ENCODE data around the gene ELAVL2. TPM values are rescaled to one million over a fixed set of nuclear protein-coding genes. Genes with fewer than 3 reads are reported as not detected.

ELAVL2 gene
- total and polyA plus RNA-seq, 2 donors (not counting 3 experiments of a cell fraction or from before 2014, with no cell fraction given), result 0.06 to 0.20 TPM

DNA sequence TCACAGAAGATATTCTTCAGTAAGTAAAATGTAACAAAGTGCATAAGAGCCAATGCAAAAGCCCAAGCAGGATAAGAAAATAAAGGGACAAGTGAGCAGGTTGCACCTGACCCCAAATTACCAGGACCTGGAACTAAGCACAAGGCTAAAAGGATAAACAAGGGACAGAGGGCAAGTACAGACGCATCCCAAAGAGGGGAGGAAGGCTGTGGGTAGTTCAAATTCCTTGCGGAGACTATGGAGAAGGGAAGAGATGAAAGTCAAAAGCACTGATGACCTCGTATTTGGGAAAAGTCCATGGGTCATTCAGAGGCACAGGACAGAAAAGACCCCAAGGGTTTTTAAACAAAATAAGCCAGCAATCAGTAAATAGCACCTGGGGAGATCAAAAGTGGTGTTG lies 11.8 kb downstream of the ELAVL2 start:
- ChIA-PET CTCF (no interaction called here), POLR2A (no interaction called here)
- no peak for FAIRE-seq

More for the DNA sequence above, 11.8 kb downstream of the ELAVL2 start:
- no peak for TF ChIP-seq GATA2 (IDR thresholded peaks at IDR 0.05; ENCODE audit: insufficient read depth, insufficient read length, low read depth, low read length)
- TF ChIP-seq, protein P1, sequence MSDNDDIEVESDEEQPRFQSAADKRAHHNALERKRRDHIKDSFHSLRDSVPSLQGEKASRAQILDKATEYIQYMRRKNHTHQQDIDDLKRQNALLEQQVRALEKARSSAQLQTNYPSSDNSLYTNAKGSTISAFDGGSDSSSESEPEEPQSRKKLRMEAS (IDR thresholded peaks at IDR 0.05; ENCODE audit: insufficient read depth, insufficient read length), result no peak
- no peak for TF ChIP-seq JUN (IDR thresholded peaks at IDR 0.05; ENCODE audit: borderline replicate concordance, insufficient read depth, insufficient read length, low read depth)
- no peak for TF ChIP-seq EZH2 (IDR thresholded peaks at IDR 0.05; ENCODE audit: borderline replicate concordance, low read depth, low read length, severe bottlenecking)
- TF ChIP-seq POLR2A (IDR thresholded peaks at IDR 0.05; ENCODE audit: low read depth, low read length), result no peak
- no peak for TF ChIP-seq MYC (IDR thresholded peaks at IDR 0.05; ENCODE audit: low read depth, low read length)
- no peak for TF ChIP-seq POLR2AphosphoS5 (IDR thresholded peaks at IDR 0.05; ENCODE audit: insufficient read depth, low read depth, low read length)
- TF ChIP-seq, protein P2, sequence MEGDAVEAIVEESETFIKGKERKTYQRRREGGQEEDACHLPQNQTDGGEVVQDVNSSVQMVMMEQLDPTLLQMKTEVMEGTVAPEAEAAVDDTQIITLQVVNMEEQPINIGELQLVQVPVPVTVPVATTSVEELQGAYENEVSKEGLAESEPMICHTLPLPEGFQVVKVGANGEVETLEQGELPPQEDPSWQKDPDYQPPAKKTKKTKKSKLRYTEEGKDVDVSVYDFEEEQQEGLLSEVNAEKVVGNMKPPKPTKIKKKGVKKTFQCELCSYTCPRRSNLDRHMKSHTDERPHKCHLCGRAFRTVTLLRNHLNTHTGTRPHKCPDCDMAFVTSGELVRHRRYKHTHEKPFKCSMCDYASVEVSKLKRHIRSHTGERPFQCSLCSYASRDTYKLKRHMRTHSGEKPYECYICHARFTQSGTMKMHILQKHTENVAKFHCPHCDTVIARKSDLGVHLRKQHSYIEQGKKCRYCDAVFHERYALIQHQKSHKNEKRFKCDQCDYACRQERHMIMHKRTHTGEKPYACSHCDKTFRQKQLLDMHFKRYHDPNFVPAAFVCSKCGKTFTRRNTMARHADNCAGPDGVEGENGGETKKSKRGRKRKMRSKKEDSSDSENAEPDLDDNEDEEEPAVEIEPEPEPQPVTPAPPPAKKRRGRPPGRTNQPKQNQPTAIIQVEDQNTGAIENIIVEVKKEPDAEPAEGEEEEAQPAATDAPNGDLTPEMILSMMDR (IDR thresholded peaks at IDR 0.05; ENCODE audit: extremely low read depth in 1 of 2, insufficient read depth in 1 of 2, low read depth in 1 of 2, low read length in 2 of 2), result no peak
- Histone ChIP-seq H3K9me3 (replicated peaks; ENCODE audit: control insufficient read depth, insufficient read depth, low read length) (no peaks in the 10 kb centered on the region), H3K4me2 (ENCODE audit: insufficient read depth, low read length) (no peak overlapping the region), H3K9me1 (replicated peaks; ENCODE audit: control insufficient read depth, extremely low read depth, insufficient read depth, low read length) (no peaks in the 10 kb centered on the region), H3K27me3 (ENCODE audit: control insufficient read depth in 2 of 2, insufficient read depth in 2 of 2, low read length in 2 of 2) (no peaks in the 10 kb centered on the region), H3K4me3 (replicated peaks in 1 of 3; ENCODE audit: insufficient read depth in 1 of 3, low read depth in 1 of 3, low read length in 3 of 3) (no peak overlapping the region), H3K27ac (ENCODE audit: insufficient read depth, low read depth, low read length) (no peak overlapping the region), H3K9ac (replicated peaks; ENCODE audit: extremely low read depth, insufficient read depth, low read length) (no peak overlapping the region), H3K36me3 (ENCODE audit: control insufficient read depth in 2 of 2, extremely low read depth in 1 of 2, insufficient read depth in 2 of 2, low read length in 2 of 2) (no peaks in the 10 kb centered on the region), H4K20me1 (replicated peaks; ENCODE audit: control insufficient read depth, extremely low read depth, insufficient read depth, low read length) (no peaks in the 10 kb centered on the region), H3K4me1 (ENCODE audit: control insufficient read depth, extremely low read depth, insufficient read depth, low read length) (no peaks in the 10 kb centered on the region), H2AFZ (ENCODE audit: low read depth, low read length) (no peak overlapping the region), H3K79me2 (ENCODE audit: control insufficient read depth, insufficient read depth, low read length) (no peaks in the 10 kb centered on the region)
- dilution Hi-C loops (cut with MboI; ENCODE audit: extremely low pct_ligation_motif_present, low sequenced_read_pairs) (no loop called here), intact Hi-C loops (cut with micrococcal nuclease) (no loop called here)
- no TSS peak for BruUV-seq (replicated peaks)
- DNase-seq (ENCODE audit: low read depth, low spot score), result no peak

Measured in endothelial cell of umbilical vein (primary cell).